SIG-M5 treated with dmso at 0.1 percent for 504 hours (cell line): ENCODE measurements around the gene RPS6KA4.

Experiments used
- DNase-seq: peaks from one replicate; lab custom pipeline; 2025; ENCODE audit not compliant: unreplicated experiment; lab: John Stamatoyannopoulos, UW

Gene RPS6KA4

DNA sequence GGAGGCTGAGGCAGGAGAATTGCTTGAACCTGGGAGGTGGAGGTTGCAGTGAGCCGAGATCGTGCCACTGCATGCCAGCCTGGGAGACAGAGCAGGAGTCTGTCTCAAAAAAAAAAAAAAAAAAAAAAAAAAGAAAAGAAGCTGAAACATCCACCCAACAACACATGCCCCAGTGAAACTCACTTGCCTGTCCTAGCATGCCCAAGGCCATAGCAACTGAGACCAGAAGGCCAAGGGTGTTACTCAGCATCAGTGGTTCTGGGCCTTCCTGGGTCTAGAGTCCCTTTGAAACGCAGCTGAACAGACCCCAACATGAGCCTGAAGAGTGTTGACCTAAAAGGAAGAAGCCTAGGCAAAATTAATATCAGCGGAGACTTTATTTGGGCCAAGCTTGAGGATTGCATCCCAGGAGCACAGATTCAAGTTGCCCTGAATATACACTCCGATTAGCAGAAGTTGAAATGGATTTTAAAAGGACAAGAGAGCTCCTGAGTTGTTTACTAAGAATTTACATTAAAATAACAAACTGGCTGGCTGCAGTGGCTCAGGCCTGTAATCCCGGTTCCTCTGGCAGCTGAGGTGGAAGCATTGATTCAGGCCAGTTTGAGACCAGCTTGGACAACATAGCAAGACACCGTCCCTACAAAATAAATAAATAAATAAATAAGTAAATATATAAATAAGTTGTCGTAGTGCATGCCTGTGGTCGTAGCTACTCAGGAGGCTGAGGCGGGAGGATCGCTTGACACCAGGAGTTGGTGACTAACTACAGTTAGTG lies 34.1 kb upstream of the RPS6KA4 start:
- DNase-seq, result no peak

- DNase-seq, result no peak
Observed at GRCh38 chr11:64327375-64327774, 31.6 kb upstream of the RPS6KA4 start.

GRCh38 chr11:64327993-64328392 lies 31.0 kb upstream of the RPS6KA4 start:
- no peak for DNase-seq

DNA sequence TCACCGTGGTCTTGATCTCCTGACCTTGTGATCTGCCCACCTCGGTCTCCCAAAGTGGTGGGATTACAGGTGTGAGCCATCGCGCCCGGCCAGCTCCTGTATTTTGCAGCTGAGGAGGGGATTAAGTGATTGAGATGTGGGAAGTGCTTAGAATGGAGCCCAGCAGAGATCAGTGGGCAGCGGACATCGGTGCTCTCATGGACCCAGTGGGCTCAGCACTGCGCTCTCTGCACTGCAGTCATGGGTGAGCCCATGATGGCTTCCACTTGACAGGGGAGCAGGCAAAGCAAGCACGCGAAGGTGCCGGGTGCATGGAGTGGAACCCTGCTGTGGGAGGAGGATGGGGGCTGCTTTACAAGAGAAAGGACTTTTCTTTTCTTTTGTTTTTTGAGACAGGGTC lies 28.1 kb upstream of the RPS6KA4 start:
- no peak for DNase-seq

DNA sequence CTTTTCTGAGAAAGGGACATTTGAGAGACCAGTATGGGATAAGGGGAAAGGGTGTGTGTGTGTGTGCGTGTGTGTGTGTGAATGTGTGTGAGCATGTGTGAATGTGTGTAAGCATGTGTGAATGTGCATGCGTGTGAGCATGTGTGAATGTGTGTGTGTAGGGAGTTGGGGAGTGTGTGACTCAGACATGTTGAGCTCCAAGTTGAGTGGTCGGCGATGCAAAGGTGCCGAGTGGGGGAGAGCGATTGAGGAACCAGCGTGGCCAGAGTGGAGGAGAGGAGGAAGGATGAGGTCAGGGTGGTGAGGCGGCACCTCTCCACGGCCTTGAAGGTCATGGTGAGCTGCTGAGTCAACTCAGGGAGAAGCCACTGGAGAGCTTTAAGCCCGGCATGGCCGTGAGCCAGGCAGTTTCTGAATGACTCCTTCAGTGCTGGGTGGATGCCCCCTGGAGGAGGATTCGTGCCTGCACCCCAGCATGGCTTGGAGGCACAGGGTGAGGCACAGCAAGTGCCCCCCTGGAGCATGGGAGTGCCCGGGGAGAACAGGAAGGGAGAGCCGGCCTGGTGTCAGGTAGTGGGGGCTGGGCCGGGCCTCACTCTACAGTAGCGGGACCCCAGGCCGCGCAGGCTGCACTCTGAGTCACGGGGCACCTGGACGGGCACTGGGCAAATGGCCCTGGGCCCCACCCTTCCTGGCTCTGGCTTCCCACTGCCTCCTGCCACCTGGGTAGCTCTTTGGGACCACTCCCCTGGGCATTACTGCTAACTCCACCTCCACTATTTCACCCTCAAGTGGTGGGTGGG lies 27.2 kb upstream of the RPS6KA4 start:
- peak; percentile 71 for DNase-seq

DNA sequence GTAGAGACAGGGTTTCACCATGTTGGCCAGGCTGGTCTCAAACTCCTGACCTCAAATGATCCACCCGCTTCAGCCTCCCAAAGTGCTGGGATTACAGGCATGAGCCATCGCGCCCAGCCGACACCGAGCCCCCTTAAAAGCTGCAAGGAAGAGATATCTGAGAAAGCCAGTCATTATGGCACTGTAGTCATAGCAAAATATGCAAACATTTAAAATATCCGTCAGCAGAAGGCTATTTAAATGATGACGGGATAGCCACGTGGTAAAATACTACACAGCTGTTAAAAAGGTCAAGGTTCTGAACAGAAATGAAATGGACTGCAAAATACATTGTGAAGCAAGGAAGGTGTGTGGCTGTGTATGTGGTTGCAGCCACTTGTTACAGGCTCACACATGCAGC lies 25.4 kb upstream of the RPS6KA4 start:
- no peak for DNase-seq

DNA sequence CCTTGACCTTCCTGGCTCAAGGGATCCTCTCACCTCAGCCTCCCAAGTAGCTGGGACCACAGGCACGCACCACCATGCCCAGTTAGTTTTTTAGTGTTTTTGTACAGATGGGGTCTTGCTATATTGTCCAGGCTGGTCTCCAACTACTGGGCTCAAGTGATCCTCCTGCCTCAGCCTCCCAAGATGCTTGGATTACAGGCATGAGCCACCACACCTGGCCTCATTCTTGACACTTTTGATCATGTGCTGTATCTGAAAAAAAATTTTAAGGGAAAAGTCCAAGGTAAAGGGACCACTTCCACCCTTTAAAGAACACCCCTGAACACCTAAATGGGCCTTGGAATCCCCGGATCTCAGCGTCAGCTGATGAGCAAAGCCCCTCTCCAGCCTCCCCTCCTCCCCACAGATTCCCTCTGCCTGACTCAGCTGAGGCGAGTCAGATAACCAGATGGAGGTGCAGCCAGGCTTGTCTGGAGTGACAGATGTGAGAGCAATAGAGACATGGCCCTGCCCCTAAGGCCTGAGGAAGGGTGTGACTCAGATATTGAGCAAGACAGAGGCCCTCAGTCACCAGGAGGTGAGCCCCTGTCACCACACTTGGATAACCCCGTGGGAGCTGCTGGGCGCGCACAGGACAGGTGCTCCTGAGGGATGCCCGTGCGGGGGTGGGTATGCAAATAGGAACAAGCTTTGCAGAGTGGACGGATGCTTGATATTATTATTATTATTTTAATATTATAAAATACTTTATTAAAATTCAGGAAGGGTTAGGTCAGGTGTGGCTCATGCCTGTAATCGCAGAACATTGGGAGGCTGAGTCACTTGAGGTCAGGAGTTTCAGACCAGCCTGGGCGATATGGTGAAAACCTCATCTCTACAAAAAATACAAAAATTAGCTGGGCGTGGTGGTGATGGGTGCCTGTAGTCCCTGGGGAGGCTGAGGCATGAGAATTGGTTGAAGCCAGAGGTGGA lies 23.9 kb upstream of the RPS6KA4 start:
- DNase-seq, result peak; percentile 96

DNA sequence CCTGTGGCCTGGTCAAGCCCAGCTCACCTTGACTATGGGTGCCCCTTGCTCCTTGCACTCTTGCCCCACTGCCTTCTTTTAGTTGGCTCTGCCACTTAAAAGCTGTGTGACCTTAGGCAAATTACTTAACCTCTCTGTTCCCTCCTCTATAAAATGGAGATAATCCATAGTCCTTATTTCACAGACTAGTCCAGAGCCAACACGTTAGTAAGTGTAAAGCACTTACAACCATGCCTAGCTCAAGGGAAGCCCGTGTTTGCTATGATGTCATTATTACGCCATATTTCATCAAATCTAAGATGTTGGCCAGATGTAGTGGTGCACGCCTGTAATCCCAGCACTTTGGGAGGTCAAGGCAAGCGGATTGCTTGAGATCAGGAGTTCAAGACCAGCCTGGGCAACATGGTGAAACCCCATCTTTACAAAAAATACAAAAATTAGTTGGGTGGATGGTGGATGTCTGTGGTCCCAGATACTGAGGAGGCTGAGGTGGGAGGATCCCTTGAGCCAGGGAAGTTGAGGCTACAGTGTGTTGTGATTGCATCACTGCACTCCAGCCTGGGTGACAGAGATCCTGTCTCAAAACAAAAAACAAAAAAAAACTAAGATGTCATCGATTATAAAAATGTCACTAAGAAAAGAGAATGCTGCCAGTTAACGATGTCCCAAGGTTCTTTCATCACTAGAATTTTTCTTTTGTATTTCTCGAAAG lies 21.3 kb upstream of the RPS6KA4 start:
- DNase-seq, result no peak

DNA sequence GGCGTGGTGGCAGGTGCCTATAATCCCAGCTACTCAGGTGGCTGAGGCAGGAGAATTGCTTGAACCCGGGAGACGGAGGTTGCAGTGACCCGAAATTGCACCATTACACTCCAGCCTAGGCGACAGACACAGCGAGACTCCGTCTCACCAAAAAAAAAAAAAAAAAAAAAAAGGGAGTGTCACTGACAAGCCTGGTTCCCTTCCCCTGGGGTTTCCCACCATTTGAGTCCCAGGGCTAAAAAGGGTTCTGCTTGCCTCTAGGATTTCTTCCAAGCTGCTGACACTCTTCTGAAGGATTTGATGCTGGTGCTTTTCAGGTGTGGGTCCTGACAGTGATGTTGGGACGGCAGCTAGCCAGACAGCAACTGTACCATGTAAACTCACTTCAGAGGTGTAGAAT lies 20.2 kb upstream of the RPS6KA4 start:
- DNase-seq, result no peak

- no peak for DNase-seq
Observed at GRCh38 chr11:64339286-64339685, 19.7 kb upstream of the RPS6KA4 start.

DNA sequence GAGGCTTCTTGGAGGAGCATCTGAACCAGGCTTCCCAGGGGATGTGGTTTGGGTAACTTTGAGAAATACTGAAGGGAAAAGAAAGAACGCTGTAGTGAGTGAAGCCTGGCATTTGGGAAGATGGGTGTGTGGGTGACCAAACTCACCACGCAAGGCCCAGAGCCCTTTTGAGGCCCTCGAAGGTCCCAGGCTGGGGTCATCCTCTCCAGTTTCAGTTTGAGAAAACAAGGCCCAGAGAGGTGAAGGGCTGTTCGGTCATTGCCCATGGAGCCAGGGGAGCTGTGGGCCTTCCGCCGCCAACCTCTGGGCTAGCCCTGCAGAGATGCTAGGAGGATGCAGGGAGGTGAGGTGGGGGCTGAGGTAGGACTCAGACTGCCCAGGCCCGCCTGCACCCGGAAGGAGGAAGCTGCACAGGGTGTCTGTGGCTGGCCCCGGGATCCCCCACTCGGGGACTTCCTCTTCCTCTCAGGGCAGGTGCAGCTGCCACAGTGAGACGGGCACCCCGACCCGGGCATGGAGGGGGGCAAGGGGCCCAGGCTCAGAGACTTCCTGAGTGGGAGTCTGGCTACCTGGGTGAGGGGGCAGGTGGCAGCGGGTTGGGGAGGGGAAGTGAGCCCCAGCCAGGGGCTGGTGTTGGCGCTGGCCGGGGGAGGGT lies 19.1 kb upstream of the RPS6KA4 start, which contains the start of gene CCDC88B:
TSS of gene CCDC88B (plus strand) at position 451 of the 655 bp plus-strand sequence. CDS start at position 514, 63 bp downstream.
- peak; percentile 53 for DNase-seq

- DNase-seq, result no peak
Observed at GRCh38 chr11:64340671-64341335, 18.2 kb upstream of the RPS6KA4 start.

- DNase-seq, result no peak
Observed at GRCh38 chr11:64341429-64341828, 17.5 kb upstream of the RPS6KA4 start.

DNA sequence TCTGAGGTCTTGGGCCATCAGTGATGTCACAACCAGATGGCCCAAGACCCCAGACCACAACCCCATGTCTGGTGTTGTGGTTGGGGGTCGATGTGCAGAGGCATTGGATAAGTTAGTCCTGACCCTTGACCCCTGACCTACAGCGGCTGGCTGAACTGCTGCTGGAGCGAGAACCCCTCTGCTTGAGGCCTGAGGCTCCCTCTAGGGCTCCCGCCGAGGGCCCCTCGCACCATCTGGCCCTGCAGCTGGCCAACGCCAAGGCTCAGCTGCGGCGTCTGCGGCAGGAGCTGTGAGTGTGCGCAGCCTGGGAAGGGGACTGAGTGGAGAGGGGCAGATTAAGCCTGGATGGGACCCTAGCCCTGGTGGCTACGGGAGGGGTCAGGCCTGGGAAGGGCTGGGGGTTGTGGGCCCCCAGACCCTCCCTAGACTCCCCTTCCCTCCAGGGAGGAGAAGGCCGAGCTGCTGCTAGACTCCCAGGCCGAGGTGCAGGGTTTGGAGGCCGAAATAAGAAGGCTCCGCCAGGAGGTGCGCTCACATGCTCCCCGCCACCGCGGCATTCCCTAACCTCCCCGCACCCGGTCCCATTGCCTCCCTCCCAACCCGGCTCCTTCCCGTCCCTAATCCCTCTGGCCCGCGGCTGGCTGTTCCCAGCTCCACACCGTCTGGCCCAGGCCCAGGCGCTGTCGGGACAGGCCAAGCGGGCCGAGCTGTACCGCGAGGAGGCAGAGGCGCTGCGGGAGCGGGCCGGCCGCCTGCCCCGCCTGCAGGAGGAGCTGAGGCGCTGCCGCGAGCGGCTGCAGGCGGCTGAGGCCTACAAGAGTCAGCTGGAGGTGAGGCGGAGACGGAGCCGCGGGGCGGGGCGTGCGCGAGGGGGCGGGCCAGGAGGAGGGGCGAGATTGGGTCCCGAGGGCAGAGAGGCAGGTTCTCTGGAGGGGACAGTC lies 16.8 kb upstream of the RPS6KA4 start:
- DNase-seq, result peak; percentile 87

DNA sequence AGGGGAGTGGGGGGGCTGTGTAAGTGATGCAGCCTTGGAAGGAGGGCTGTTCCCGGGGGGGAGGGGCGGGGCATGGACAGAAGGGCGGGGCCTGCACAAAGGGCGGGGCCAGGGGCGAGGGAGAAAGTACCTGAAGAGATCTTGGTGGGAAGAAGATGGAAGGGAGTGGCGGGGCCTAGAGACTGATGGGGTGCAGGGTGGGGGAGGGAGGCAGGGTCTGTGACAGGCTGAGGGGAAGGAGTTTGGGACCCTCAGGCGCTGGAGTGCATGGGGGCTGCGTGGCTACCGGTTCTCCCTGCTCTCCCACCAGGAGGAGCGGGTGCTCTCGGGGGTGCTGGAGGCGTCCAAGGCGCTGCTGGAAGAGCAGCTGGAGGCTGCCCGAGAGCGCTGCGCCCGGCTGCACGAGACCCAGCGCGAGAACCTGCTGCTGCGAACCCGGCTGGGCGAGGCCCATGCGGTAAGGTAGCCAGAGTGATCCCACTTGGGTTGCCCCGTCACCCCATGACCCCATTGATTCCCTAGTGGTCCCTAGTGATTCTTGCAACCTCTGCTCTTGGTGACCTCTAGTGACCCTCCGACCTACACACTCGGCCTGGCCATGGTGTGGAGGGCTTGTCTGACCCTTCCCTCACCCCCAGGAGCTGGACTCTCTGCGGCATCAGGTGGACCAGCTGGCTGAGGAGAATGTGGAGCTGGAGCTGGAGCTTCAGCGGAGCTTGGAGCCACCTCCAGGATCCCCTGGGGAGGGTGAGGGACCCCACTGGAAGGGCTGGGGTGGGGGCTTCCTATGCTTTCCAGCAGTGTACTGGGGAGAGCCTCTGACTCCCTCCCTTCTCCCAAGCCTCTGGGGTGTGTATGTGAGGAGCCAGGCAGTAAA lies 15.9 kb upstream of the RPS6KA4 start:
- no peak for DNase-seq

DNA sequence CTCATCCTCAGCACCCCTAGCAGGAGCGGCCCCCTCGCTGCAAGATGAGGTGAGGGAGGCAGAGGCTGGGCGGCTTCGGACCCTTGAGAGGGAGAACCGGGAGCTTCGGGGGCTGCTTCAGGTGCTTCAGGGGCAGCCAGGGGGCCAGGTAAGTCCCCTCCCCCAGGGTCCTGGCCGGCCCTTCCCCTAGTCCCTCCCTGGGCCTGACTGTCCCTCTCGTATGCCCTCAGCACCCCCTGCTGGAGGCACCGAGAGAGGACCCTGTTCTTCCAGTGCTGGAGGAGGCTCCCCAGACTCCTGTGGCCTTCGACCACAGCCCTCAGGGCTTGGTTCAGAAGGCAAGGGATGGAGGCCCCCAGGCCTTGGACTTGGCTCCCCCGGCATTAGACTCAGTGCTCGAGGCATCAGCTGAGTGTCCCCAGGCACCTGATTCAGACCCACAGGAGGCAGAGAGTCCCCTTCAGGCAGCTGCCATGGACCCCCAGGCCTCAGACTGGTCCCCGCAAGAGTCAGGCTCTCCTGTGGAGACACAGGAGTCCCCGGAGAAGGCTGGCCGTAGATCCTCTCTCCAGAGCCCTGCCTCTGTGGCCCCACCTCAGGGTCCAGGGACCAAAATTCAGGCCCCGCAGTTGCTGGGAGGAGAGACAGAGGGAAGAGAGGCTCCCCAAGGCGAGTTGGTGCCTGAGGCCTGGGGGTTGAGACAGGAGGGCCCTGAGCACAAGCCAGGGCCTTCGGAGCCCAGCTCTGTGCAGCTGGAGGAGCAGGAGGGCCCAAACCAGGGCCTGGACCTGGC lies 15.0 kb upstream of the RPS6KA4 start:
- no peak for DNase-seq

DNA sequence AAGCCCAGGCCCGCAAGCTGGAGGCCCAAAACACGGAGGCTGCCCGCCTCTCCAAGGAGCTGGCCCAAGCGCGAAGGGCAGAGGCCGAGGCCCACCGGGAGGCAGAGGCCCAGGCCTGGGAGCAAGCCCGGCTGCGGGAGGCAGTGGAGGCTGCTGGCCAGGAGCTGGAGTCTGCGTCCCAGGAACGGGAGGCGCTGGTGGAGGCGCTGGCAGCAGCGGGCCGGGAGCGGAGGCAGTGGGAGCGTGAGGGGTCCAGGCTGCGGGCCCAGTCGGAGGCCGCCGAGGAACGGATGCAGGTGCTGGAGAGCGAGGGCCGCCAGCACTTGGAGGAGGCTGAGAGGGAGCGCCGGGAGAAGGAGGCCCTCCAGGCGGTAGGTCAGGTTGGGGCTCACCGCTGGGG lies 14.2 kb upstream of the RPS6KA4 start:
- DNase-seq, result no peak
